ENCODE data around the gene MYOF. TPM values are rescaled to one million over a fixed set of nuclear protein-coding genes. Genes with fewer than 3 reads are reported as not detected.

The MYOF gene
- total and polyA plus RNA-seq, 10 of the 15 experiments (the other 5 are each of a cell fraction or from before 2014, with no cell fraction given), result 0.02 to 0.59 (median 0.17) TPM

DNA sequence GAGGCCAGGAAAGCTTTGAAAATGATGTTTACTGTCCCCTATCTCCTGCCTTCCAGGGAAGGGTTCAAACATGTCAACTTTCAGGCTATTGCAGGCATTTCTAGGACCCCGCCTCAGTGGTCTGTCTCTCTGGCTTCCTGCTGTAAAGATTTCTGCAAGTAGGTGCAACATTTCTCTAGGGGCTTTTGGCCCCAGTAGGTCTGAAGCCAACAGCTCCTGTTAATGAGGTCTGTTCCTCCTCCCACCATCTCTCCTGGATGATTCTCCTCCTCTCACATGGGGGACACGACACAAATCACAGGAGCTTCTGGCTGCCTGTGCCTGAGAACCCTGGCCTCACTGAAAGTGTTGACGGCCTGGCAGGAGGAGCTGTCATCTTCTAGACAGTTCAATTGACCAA, 214.1 kb downstream of the MYOF start:
- ChIA-PET SMC1A (ENCODE audit: uncharacterized antibody, unreplicated experiment) (interaction anchor here (0.8 to 1.1 kb wide), 2 partner anchors 8 to 82 kb away, joined by 3 to 4 read pairs; no protein-coding TSS in a partner anchor), POLR2A (interaction anchor here (0.8 kb wide), 1 partner anchor 9 kb away, joined by 3 read pairs; no protein-coding TSS in a partner anchor), RAD21 (ENCODE audit: unreplicated experiment) (interaction anchor here (1.1 kb wide), 1 partner anchor 158 kb away, joined by 4 read pairs; no protein-coding TSS in a partner anchor), CTCF (interaction anchor here (0.6 kb wide), 1 partner anchor 81 kb away, joined by 3 read pairs; no protein-coding TSS in a partner anchor)
- H2AFZ ChIP-seq (ENCODE audit: control insufficient read depth, low read depth, low read length), result no peak overlapping the region; the same call in 1 of the 2 replicates
- H3K79me2 ChIP-seq (ENCODE audit: control insufficient read depth, insufficient read depth, low read length), result no peaks in the 10 kb centered on the region
- no peak for TF ChIP-seq CEBPB (IDR thresholded peaks at IDR 0.05; ENCODE audit: borderline replicate concordance in 1 of 2, low read depth in 2 of 2, low read length in 2 of 2)
- intact Hi-C loops (cut with micrococcal nuclease; ENCODE audit: unreplicated experiment) (no loop called here), in situ Hi-C loops (cut with MboI) (no loop called here)
- peaks cover 22% of the 10 kb centered on the region for H3K9me3 ChIP-seq (replicated peaks; ENCODE audit: control insufficient read depth, insufficient read depth, low read length)
- ATAC-seq (peak; percentile 9), FAIRE-seq (no peak), DNase-seq (ENCODE audit: low read depth, low spot score) (no peak)
- peak overlapping the region; percentile 83 for H3K27ac ChIP-seq (ENCODE audit: control insufficient read depth, insufficient read depth)
- peak overlapping the region; percentile 44; the same call in 1 of the 2 replicates for H3K9ac ChIP-seq (ENCODE audit: control insufficient read depth, insufficient read depth, low read length)
- H3K4me2 ChIP-seq (ENCODE audit: control insufficient read depth, insufficient read depth), result peak overlapping the region; percentile 81
- BruUV-seq (replicated peaks), result no TSS peak
- WGBS (ENCODE audit: insufficient coverage, insufficient replicate concordance, low lambda C conversion rate, missing lambda C conversion rate), result 24% methylated on average over 3 of the region's 3 CpGs
- peaks cover 19% of the 10 kb centered on the region for H3K4me1 ChIP-seq (ENCODE audit: control insufficient read depth, insufficient read depth, low read length)
- no peak overlapping the region for H3K4me3 ChIP-seq
- no peaks in the 10 kb centered on the region for H3K36me3 ChIP-seq (ENCODE audit: control insufficient read depth in 2 of 2, insufficient read depth in 2 of 2, low read length in 1 of 2)
- no peaks in the 10 kb centered on the region; a peak in 1 of 4 replicates for H3K27me3 ChIP-seq (replicated peaks in 1 of 2; ENCODE audit: control insufficient read depth in 2 of 2, insufficient read depth in 2 of 2, low read length in 1 of 2)
- H4K20me1 ChIP-seq (ENCODE audit: control insufficient read depth, insufficient read depth), result no peaks in the 10 kb centered on the region

DNA sequence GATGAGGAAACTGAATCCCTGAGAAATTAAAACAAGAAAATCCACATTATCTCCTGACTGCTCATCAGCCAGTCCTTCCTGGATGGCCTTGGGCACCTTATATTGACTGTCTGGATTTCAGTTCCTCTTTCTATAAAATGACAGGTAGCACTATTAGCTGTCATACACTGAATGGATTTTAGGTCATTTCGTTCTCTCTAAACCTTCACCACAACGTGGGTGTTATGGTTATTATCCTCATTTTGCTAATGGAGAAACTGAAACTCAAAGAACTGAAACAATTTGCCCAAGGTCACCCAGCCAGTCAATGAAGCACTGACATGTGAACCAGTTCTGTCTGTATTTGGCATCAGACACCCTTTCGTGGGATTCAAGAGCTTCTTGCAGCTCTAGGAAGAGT, 214.6 kb downstream of the MYOF start:
- ChIA-PET SMC1A (ENCODE audit: uncharacterized antibody, unreplicated experiment) (interaction anchor here (0.8 to 1.1 kb wide), 3 partner anchors 8 to 82 kb away, joined by 3 to 4 read pairs (median 3); no protein-coding TSS in a partner anchor), RAD21 (ENCODE audit: unreplicated experiment) (interaction anchor here (1.1 kb wide), 1 partner anchor 157 kb away, joined by 4 read pairs; no protein-coding TSS in a partner anchor), CTCF (interaction anchor here (0.6 to 1.1 kb wide), 2 partner anchors 11 to 152 kb away, joined by 3 to 4 read pairs; no protein-coding TSS in a partner anchor), POLR2A (no interaction called here)
- H3K9me3 ChIP-seq (replicated peaks; ENCODE audit: control insufficient read depth, insufficient read depth, low read length), result peaks cover 22% of the 10 kb centered on the region
- H3K4me2 ChIP-seq (ENCODE audit: control insufficient read depth, insufficient read depth), result peak overlapping the region; percentile 81
- no peak overlapping the region for H3K4me3 ChIP-seq
- H3K9ac ChIP-seq (ENCODE audit: control insufficient read depth, insufficient read depth, low read length), result peak overlapping the region; percentile 44; the same call in 1 of the 2 replicates
- no peaks in the 10 kb centered on the region; a peak in 1 of 4 replicates for H3K27me3 ChIP-seq (replicated peaks in 1 of 2; ENCODE audit: control insufficient read depth in 2 of 2, insufficient read depth in 2 of 2, low read length in 1 of 2)
- no peaks in the 10 kb centered on the region for H3K36me3 ChIP-seq (ENCODE audit: control insufficient read depth in 2 of 2, insufficient read depth in 2 of 2, low read length in 1 of 2)
- in situ Hi-C loops (cut with MboI) (no loop called here), intact Hi-C loops (cut with micrococcal nuclease; ENCODE audit: unreplicated experiment) (loop anchor here (1.0 kb wide), 1 partner anchor 143 kb away; no protein-coding TSS in a partner anchor)
- FAIRE-seq (peak; percentile 99), ATAC-seq (peak; percentile 99), DNase-seq (ENCODE audit: low read depth, low spot score) (peak; percentile 94)
- H3K27ac ChIP-seq (ENCODE audit: control insufficient read depth, insufficient read depth), result peak overlapping the region; percentile 83
- no peak overlapping the region for H2AFZ ChIP-seq (ENCODE audit: control insufficient read depth, low read depth, low read length)
- no TSS peak for BruUV-seq (replicated peaks)
- no peaks in the 10 kb centered on the region for H4K20me1 ChIP-seq (ENCODE audit: control insufficient read depth, insufficient read depth)
- 0% methylated on average over 3 of the region's 3 CpGs for WGBS (ENCODE audit: insufficient coverage, insufficient replicate concordance, low lambda C conversion rate, missing lambda C conversion rate)
- H3K79me2 ChIP-seq (ENCODE audit: control insufficient read depth, insufficient read depth, low read length), result no peaks in the 10 kb centered on the region
- H3K4me1 ChIP-seq (ENCODE audit: control insufficient read depth, insufficient read depth, low read length), result peaks cover 19% of the 10 kb centered on the region
- TF ChIP-seq JUNB (IDR thresholded peaks at IDR 0.05), result peak; percentile 94
- no peak for TF ChIP-seq SMAD1 (IDR thresholded peaks at IDR 0.05; ENCODE audit: low read depth, partially characterized antibody)
- TF ChIP-seq PAX5 (IDR thresholded peaks at IDR 0.05; ENCODE audit: borderline replicate concordance, low read depth, low read length), result peak; percentile 89
- TF ChIP-seq, protein P1, sequence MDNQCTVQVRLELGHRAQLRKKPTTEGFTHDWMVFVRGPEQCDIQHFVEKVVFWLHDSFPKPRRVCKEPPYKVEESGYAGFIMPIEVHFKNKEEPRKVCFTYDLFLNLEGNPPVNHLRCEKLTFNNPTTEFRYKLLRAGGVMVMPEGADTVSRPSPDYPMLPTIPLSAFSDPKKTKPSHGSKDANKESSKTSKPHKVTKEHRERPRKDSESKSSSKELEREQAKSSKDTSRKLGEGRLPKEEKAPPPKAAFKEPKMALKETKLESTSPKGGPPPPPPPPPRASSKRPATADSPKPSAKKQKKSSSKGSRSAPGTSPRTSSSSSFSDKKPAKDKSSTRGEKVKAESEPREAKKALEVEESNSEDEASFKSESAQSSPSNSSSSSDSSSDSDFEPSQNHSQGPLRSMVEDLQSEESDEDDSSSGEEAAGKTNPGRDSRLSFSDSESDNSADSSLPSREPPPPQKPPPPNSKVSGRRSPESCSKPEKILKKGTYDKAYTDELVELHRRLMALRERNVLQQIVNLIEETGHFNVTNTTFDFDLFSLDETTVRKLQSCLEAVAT (IDR thresholded peaks at IDR 0.05), result 0 out of 2 replicates have a peak, but pooled peaks have one; percentile 55
- TF ChIP-seq RAD51 (IDR thresholded peaks at IDR 0.05), result no peak
- no peak for TF ChIP-seq KDM1A (IDR thresholded peaks at IDR 0.05; ENCODE audit: borderline replicate concordance)
- no peak for TF ChIP-seq MYB (IDR thresholded peaks at IDR 0.05; ENCODE audit: borderline replicate concordance, low read depth, low read length)
- TF ChIP-seq, protein P2, sequence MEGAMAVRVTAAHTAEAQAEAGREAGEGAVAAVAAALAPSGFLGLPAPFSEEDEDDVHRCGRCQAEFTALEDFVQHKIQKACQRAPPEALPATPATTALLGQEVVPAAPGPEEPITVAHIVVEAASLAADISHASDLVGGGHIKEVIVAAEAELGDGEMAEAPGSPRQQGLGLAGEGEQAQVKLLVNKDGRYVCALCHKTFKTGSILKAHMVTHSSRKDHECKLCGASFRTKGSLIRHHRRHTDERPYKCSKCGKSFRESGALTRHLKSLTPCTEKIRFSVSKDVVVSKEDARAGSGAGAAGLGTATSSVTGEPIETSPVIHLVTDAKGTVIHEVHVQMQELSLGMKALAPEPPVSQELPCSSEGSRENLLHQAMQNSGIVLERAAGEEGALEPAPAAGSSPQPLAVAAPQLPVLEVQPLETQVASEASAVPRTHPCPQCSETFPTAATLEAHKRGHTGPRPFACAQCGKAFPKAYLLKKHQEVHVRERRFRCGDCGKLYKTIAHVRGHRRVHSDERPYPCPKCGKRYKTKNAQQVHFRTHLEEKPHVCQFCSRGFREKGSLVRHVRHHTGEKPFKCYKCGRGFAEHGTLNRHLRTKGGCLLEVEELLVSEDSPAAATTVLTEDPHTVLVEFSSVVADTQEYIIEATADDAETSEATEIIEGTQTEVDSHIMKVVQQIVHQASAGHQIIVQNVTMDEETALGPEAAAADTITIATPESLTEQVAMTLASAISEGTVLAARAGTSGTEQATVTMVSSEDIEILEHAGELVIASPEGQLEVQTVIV (IDR thresholded peaks at IDR 0.05; ENCODE audit: borderline replicate concordance, partially characterized antibody), result no peak
- no peak for TF ChIP-seq LARP7 (IDR thresholded peaks at IDR 0.05)
- no peak for TF ChIP-seq HDGF (IDR thresholded peaks at IDR 0.05)
- no peak for TF ChIP-seq SMARCA5 (IDR thresholded peaks at IDR 0.05)

Measured in GM12878 (cell line).